ENCODE measurements around the gene JMY. TPM values are rescaled to one million over a fixed set of nuclear protein-coding genes. Genes with fewer than 3 reads are reported as not detected.

Gene JMY
- polyA plus RNA-seq: 10 to 100 TPM in 1 of 4 donors, 1 to 10 TPM in 3; 1.6 to 10.3 (median 2.5) TPM
- long read RNA-seq, donor 1, partial matches to known transcripts: 153 of 173 reads
- long read RNA-seq, donor 1, other reads (novel, unspliced or antisense): 20 of 173 reads
- long read RNA-seq, donor 2, partial matches to known transcripts: 32 of 32 reads
- long read RNA-seq, donor 2, other reads (novel, unspliced or antisense): 0 of 32 reads
- long read RNA-seq, donor 3, partial matches to known transcripts: 101 of 119 reads
- long read RNA-seq, donor 3, other reads (novel, unspliced or antisense): 18 of 119 reads
- long read RNA-seq, donor 4, partial matches to known transcripts: 5 of 5 reads
- long read RNA-seq, donor 4, other reads (novel, unspliced or antisense): 0 of 5 reads
- long read RNA-seq, donor 5, partial matches to known transcripts: 98 of 109 reads
- long read RNA-seq, donor 5, other reads (novel, unspliced or antisense): 11 of 109 reads
- long read RNA-seq, donor 6, partial matches to known transcripts: 38 of 44 reads
- long read RNA-seq, donor 6, other reads (novel, unspliced or antisense): 6 of 44 reads
- long read RNA-seq, donor 7, partial matches to known transcripts: 48 of 77 reads
- long read RNA-seq, donor 7, other reads (novel, unspliced or antisense): 29 of 77 reads
- long read RNA-seq, donor 8, partial matches to known transcripts: 17 of 17 reads
- long read RNA-seq, donor 8, other reads (novel, unspliced or antisense): 0 of 17 reads
- long read RNA-seq, donor 9, partial matches to known transcripts: 24 of 24 reads
- long read RNA-seq, donor 9, other reads (novel, unspliced or antisense): 0 of 24 reads
- long read RNA-seq, donor 10, partial matches to known transcripts: 0 of 6 reads
- long read RNA-seq, donor 10, other reads (novel, unspliced or antisense): 6 of 6 reads

- WGBS, 3 donors: 0 to 1% (median 0%) methylated on average over 78 to 83 of the region's 83 CpGs
- Histone ChIP-seq H3K9me3 (ENCODE audit: control insufficient read depth in 2 of 2, insufficient read depth in 1 of 2, low read depth in 1 of 2, low read length in 1 of 2) (no peaks in the 10 kb centered on the region), H3K4me3 (ENCODE audit: low read depth in 1 of 3, low read length in 3 of 3) (peak within 1 kb of the TSS; percentile 89 to 95 (median 94)), H3K27ac (ENCODE audit: low read depth in 1 of 3, low read length in 2 of 3) (peak within 1 kb of the TSS; percentile 94 to 99 (median 95)), H3K36me3 (ENCODE audit: control insufficient read depth in 3 of 3, insufficient read depth in 2 of 3, low read depth in 1 of 3, low read length in 3 of 3) (peaks cover 0 to 4% (median 0%) of the 10 kb centered on the region in 3 donors), H3K27me3 (ENCODE audit: control insufficient read depth in 3 of 3, insufficient read depth in 3 of 3, low read length in 3 of 3) (no peaks in the 10 kb centered on the region), H3K4me1 (ENCODE audit: control insufficient read depth in 3 of 3, insufficient read depth in 2 of 3, low read depth in 1 of 3, low read length in 2 of 3) (peaks cover 0 to 7% (median 4%) of the 10 kb centered on the region in 3 donors)
- DNase-seq (peak; percentile 86 to 94), FAIRE-seq (no peak)
These were observed at the start of gene JMY for GRCh38 chr5:79235634-79236361. JMY (plus strand) TSS chr5:79236131; CDS start chr5:79236651, 520 bp downstream.

GRCh38 chr5:79186455-79186854, 49.5 kb upstream of the JMY start:
- WGBS, 3 donors: 54 to 73% (median 59%) methylated on average over 1 of the region's 1 CpG
- no peak overlapping the region for H3K4me3 ChIP-seq (ENCODE audit: low read depth in 1 of 3, low read length in 3 of 3)
- H3K36me3 ChIP-seq (ENCODE audit: control insufficient read depth in 3 of 3, insufficient read depth in 2 of 3, low read depth in 1 of 3, low read length in 3 of 3): no peaks in the 10 kb centered on the region
- no peaks in the 10 kb centered on the region for H3K9me3 ChIP-seq (ENCODE audit: control insufficient read depth in 2 of 2, insufficient read depth in 1 of 2, low read depth in 1 of 2, low read length in 1 of 2)
- no peak overlapping the region for H3K27ac ChIP-seq (ENCODE audit: low read depth in 1 of 3, low read length in 2 of 3)
- no peak for DNase-seq
- FAIRE-seq: no peak
- no peaks in the 10 kb centered on the region for H3K27me3 ChIP-seq (ENCODE audit: control insufficient read depth in 3 of 3, insufficient read depth in 3 of 3, low read length in 3 of 3)
- no peaks in the 10 kb centered on the region for H3K4me1 ChIP-seq (ENCODE audit: control insufficient read depth in 3 of 3, insufficient read depth in 2 of 3, low read depth in 1 of 3, low read length in 2 of 3)

- Histone ChIP-seq H3K4me3 (ENCODE audit: low read depth in 1 of 3, low read length in 3 of 3) (no peak overlapping the region), H3K9me3 (ENCODE audit: control insufficient read depth in 2 of 2, insufficient read depth in 1 of 2, low read depth in 1 of 2, low read length in 1 of 2) (no peaks in the 10 kb centered on the region), H3K4me1 (ENCODE audit: control insufficient read depth in 3 of 3, insufficient read depth in 2 of 3, low read depth in 1 of 3, low read length in 2 of 3) (no peaks in the 10 kb centered on the region), H3K27me3 (ENCODE audit: control insufficient read depth in 3 of 3, insufficient read depth in 3 of 3, low read length in 3 of 3) (no peaks in the 10 kb centered on the region), H3K36me3 (ENCODE audit: control insufficient read depth in 3 of 3, insufficient read depth in 2 of 3, low read depth in 1 of 3, low read length in 3 of 3) (no peaks in the 10 kb centered on the region), H3K27ac (ENCODE audit: low read depth in 1 of 3, low read length in 2 of 3) (no peak overlapping the region)
- FAIRE-seq (no peak), DNase-seq (no peak)
- WGBS, 3 donors: 78 to 90% (median 87%) methylated on average over 8 of the region's 8 CpGs
These were observed 46.3 kb upstream of the JMY start for GRCh38 chr5:79189439-79190234.

- 83 to 92% (median 88%) methylated on average over 2 of the region's 2 CpGs for WGBS, 3 donors
- Histone ChIP-seq H3K27ac (ENCODE audit: low read depth in 1 of 3, low read length in 2 of 3) (no peak overlapping the region), H3K9me3 (ENCODE audit: control insufficient read depth in 2 of 2, insufficient read depth in 1 of 2, low read depth in 1 of 2, low read length in 1 of 2) (no peaks in the 10 kb centered on the region), H3K4me3 (ENCODE audit: low read depth in 1 of 3, low read length in 3 of 3) (no peak overlapping the region), H3K27me3 (ENCODE audit: control insufficient read depth in 3 of 3, insufficient read depth in 3 of 3, low read length in 3 of 3) (no peaks in the 10 kb centered on the region), H3K4me1 (ENCODE audit: control insufficient read depth in 3 of 3, insufficient read depth in 2 of 3, low read depth in 1 of 3, low read length in 2 of 3) (no peaks in the 10 kb centered on the region), H3K36me3 (ENCODE audit: control insufficient read depth in 3 of 3, insufficient read depth in 2 of 3, low read depth in 1 of 3, low read length in 3 of 3) (no peaks in the 10 kb centered on the region)
- no peak for DNase-seq
- no peak for FAIRE-seq
These were observed 45.7 kb upstream of the JMY start for GRCh38 chr5:79190235-79190529.

GRCh38 chr5:79191457-79191856, 44.5 kb upstream of the JMY start:
- no peaks in the 10 kb centered on the region for H3K27me3 ChIP-seq (ENCODE audit: control insufficient read depth in 3 of 3, insufficient read depth in 3 of 3, low read length in 3 of 3)
- FAIRE-seq: no peak
- no peaks in the 10 kb centered on the region for H3K9me3 ChIP-seq (ENCODE audit: control insufficient read depth in 2 of 2, insufficient read depth in 1 of 2, low read depth in 1 of 2, low read length in 1 of 2)
- no peak overlapping the region for H3K4me3 ChIP-seq (ENCODE audit: low read depth in 1 of 3, low read length in 3 of 3)
- H3K27ac ChIP-seq (ENCODE audit: low read depth in 1 of 3, low read length in 2 of 3): no peak overlapping the region
- no peak for DNase-seq
- H3K36me3 ChIP-seq (ENCODE audit: control insufficient read depth in 3 of 3, insufficient read depth in 2 of 3, low read depth in 1 of 3, low read length in 3 of 3): no peaks in the 10 kb centered on the region
- H3K4me1 ChIP-seq (ENCODE audit: control insufficient read depth in 3 of 3, insufficient read depth in 2 of 3, low read depth in 1 of 3, low read length in 2 of 3): no peaks in the 10 kb centered on the region
- 87 to 91% (median 91%) methylated on average over 6 of the region's 6 CpGs for WGBS, 3 donors

- H3K4me1 ChIP-seq (ENCODE audit: control insufficient read depth in 3 of 3, insufficient read depth in 2 of 3, low read depth in 1 of 3, low read length in 2 of 3): no peaks in the 10 kb centered on the region
- WGBS, 3 donors: 51 to 68% (median 53%) methylated on average over 4 of the region's 4 CpGs
- peak in 1 of 2 donors; percentile 12 for DNase-seq
- H3K36me3 ChIP-seq (ENCODE audit: control insufficient read depth in 3 of 3, insufficient read depth in 2 of 3, low read depth in 1 of 3, low read length in 3 of 3): no peaks in the 10 kb centered on the region
- H3K27me3 ChIP-seq (ENCODE audit: control insufficient read depth in 3 of 3, insufficient read depth in 3 of 3, low read length in 3 of 3): no peaks in the 10 kb centered on the region
- no peaks in the 10 kb centered on the region for H3K9me3 ChIP-seq (ENCODE audit: control insufficient read depth in 2 of 2, insufficient read depth in 1 of 2, low read depth in 1 of 2, low read length in 1 of 2)
- no peak overlapping the region for H3K27ac ChIP-seq (ENCODE audit: low read depth in 1 of 3, low read length in 2 of 3)
- no peak for FAIRE-seq
- no peak overlapping the region for H3K4me3 ChIP-seq (ENCODE audit: low read depth in 1 of 3, low read length in 3 of 3)
These were observed 42.3 kb upstream of the JMY start for GRCh38 chr5:79193643-79194042.

- Histone ChIP-seq H3K27ac (ENCODE audit: low read depth in 1 of 3, low read length in 2 of 3) (no peak overlapping the region), H3K4me1 (ENCODE audit: control insufficient read depth in 3 of 3, insufficient read depth in 2 of 3, low read depth in 1 of 3, low read length in 2 of 3) (no peaks in the 10 kb centered on the region), H3K9me3 (ENCODE audit: control insufficient read depth in 2 of 2, insufficient read depth in 1 of 2, low read depth in 1 of 2, low read length in 1 of 2) (no peaks in the 10 kb centered on the region), H3K36me3 (ENCODE audit: control insufficient read depth in 3 of 3, insufficient read depth in 2 of 3, low read depth in 1 of 3, low read length in 3 of 3) (no peaks in the 10 kb centered on the region), H3K27me3 (ENCODE audit: control insufficient read depth in 3 of 3, insufficient read depth in 3 of 3, low read length in 3 of 3) (no peaks in the 10 kb centered on the region), H3K4me3 (ENCODE audit: low read depth in 1 of 3, low read length in 3 of 3) (no peak overlapping the region)
- DNase-seq (no peak), FAIRE-seq (peak; percentile 61)
- WGBS, 3 donors: 61 to 75% (median 72%) methylated on average over 3 of the region's 3 CpGs
These were observed 35.3 kb upstream of the JMY start for GRCh38 chr5:79200573-79201183.
